ENCODE data around the gene GALNTL6.

DNA sequence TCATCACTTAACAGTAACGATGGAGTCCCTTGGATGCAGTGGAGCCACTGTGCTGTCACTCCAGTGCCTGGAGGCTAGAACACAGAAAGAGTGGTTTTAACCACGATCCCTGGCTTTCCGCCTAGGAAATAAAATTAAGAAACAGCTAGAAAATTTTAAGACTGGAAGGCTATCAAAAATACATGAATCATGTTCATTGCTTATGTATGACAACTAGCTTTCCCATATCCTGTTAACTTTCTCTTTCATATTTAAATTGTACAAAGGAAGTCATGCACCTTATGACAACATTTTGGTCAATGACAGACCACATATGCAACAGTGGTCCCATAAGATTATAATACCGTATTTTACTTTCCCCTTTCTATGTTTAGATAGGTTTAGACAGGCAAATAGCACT lies 115.1 kb downstream of the GALNTL6 start:
- TF ChIP-seq, protein P1, sequence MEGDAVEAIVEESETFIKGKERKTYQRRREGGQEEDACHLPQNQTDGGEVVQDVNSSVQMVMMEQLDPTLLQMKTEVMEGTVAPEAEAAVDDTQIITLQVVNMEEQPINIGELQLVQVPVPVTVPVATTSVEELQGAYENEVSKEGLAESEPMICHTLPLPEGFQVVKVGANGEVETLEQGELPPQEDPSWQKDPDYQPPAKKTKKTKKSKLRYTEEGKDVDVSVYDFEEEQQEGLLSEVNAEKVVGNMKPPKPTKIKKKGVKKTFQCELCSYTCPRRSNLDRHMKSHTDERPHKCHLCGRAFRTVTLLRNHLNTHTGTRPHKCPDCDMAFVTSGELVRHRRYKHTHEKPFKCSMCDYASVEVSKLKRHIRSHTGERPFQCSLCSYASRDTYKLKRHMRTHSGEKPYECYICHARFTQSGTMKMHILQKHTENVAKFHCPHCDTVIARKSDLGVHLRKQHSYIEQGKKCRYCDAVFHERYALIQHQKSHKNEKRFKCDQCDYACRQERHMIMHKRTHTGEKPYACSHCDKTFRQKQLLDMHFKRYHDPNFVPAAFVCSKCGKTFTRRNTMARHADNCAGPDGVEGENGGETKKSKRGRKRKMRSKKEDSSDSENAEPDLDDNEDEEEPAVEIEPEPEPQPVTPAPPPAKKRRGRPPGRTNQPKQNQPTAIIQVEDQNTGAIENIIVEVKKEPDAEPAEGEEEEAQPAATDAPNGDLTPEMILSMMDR (conservative IDR thresholded peaks at IDR 0.05; ENCODE audit: low read length) = no peak
- no peak for TF ChIP-seq EZH2phosphoT487 (IDR thresholded peaks at IDR 0.05; ENCODE audit: borderline replicate concordance)
